Choroid plexus epithelial cell (primary cell): ENCODE measurements around the gene CCSER1.

Experiments used
- DNase-seq: peaks from one replicate; pipeline ENCODE4 v3.0.0-alpha.2; 2010; ENCODE audit warnings: low read depth
- H3K4me3 ChIP-seq: 2 replicates; pipeline ENCODE4 v1.5.1; 2011; ENCODE audit warnings: low read depth, mild to moderate bottlenecking, control low read depth, low read length, moderate library complexity
- CTCF ChIP-seq: conservative IDR thresholded peaks from 2 replicates; pipeline ENCODE4 v1.5.1; 2011; ENCODE audit warnings: low read depth, mild to moderate bottlenecking, control low read depth, inconsistent platforms, low read length, moderate library complexity

The CCSER1 gene

GRCh38 chr4:90118527-90119195 is 8.5 kb upstream of the CCSER1 start:
- TF ChIP-seq CTCF, result no peak
- no peak for DNase-seq
- no peak overlapping the region for H3K4me3 ChIP-seq

- no peak overlapping the region for H3K4me3 ChIP-seq
- no peak for DNase-seq
- no peak for TF ChIP-seq CTCF
Observed at GRCh38 chr4:90120037-90120436, 7.2 kb upstream of the CCSER1 start.

GRCh38 chr4:90120815-90121214 is 6.4 kb upstream of the CCSER1 start:
- no peak for TF ChIP-seq CTCF
- no peak overlapping the region for H3K4me3 ChIP-seq
- no peak for DNase-seq

- no peak for TF ChIP-seq CTCF
- no peak for DNase-seq
- H3K4me3 ChIP-seq, result no peak overlapping the region
Observed at GRCh38 chr4:90121676-90122354, 5.4 kb upstream of the CCSER1 start.

GRCh38 chr4:90122355-90122748 is 4.8 kb upstream of the CCSER1 start:
- no peak for DNase-seq

GRCh38 chr4:90124276-90124675 is 2.9 kb upstream of the CCSER1 start:
- H3K4me3 ChIP-seq, result no peak overlapping the region
- TF ChIP-seq CTCF, result no peak
- no peak for DNase-seq

More at GRCh38 chr4:90122355-90122748, 4.8 kb upstream of the CCSER1 start:
- TF ChIP-seq CTCF, result no peak
- H3K4me3 ChIP-seq, result no peak overlapping the region

GRCh38 chr4:90126805-90127204 is 389 bp upstream of the CCSER1 start:
- no peak for TF ChIP-seq CTCF
- DNase-seq, result no peak
- no peak overlapping the region for H3K4me3 ChIP-seq
